Glomerular endothelial cell (primary cell): ENCODE measurements around the gene COX15. TPM values are rescaled to one million over a fixed set of nuclear protein-coding genes. Genes with fewer than 3 reads are reported as not detected.
"Not testable (repeated sequence)": the region's sequence is repeated elsewhere in the genome, so short reads cannot be mapped to it uniquely, and the experiment has no call there.

Source experiments
- DNase-seq: peaks from one replicate; pipeline ENCODE4 v3.0.0-alpha.2; 2011; ENCODE audit warnings: low read depth, low spot score; ENCODE audit errors: extremely low read depth
- total RNA-seq: library from RNA; depleted of rRNA; stranded (reverse); fragments of >200 nt; gene quantifications from 2 replicates; pipeline ENCODE4 v1.2.3, GENCODE V29; 2015

COX15 gene
- 20.3 and 32.6 TPM in 2 replicates for total RNA-seq

DNA sequence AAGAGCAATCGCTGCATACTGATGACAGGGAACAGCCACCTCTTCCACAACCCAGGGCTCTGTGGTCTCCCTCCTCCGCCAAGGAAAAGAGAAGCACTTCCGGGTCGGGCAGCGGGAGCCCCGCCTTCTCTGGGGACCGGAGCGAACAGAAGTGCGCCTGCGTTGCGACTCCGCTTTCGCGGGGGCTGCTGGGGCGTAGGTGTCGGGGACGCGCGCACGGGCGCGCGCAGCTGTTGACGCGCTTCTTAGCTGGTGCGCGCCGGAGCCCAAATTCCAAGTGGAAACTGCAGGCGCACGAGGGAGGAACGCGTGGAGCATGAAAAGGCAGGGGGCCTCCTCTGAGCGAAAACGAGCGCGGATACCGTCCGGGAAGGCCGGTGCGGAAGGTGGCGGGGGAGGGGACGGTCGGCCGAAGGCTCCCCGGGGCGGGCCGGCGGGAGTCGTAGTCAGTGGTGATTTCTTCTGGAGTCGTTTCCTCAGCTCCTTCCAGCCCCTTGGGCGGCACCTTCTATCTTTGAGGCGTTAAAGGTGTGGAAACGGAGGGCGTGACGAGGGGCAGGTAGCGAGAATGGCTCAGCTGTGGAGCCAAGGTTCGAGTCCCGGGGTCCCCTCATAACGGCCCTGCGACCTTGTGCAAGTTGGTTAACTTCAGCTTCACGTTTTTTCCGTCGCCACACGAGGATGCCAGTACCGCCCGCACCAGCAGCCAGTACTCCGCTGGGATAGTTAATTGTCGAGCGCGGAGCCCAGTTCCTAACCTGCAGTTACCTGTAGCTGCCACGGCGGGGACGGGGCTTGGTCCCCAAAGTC, at the start of gene COX15, which contains the start of gene CUTC:
TSS of gene COX15 (minus strand) at position 95 of the 810 bp plus-strand sequence. CDS start at position 17, 78 bp downstream.
TSS of gene CUTC (plus strand) at position 202 of the 810 bp plus-strand sequence. CDS start at position 317, 115 bp downstream.
- DNase-seq, result peak; percentile 78

DNA sequence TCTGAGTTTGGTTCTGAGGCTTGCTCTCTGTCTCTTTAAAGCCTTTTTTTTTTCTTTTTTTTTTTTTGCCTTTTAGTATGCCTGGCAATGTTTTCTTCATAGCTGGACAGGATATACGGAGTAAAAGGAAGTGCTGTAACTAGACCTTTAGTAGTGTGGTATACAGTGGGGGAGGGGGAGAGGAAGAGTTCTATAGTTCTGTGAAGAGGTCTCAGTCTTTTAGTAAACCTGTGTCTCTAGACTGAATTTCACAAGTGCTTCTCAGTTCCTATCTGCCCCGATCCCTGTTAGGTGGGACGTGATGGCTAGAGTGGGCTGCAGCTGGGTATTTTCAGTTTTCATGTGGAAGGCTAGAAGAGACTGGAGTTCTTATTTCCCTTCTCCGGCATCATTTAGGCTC, 47.4 kb upstream of the COX15 start:
- peak; percentile 90 for DNase-seq

DNA sequence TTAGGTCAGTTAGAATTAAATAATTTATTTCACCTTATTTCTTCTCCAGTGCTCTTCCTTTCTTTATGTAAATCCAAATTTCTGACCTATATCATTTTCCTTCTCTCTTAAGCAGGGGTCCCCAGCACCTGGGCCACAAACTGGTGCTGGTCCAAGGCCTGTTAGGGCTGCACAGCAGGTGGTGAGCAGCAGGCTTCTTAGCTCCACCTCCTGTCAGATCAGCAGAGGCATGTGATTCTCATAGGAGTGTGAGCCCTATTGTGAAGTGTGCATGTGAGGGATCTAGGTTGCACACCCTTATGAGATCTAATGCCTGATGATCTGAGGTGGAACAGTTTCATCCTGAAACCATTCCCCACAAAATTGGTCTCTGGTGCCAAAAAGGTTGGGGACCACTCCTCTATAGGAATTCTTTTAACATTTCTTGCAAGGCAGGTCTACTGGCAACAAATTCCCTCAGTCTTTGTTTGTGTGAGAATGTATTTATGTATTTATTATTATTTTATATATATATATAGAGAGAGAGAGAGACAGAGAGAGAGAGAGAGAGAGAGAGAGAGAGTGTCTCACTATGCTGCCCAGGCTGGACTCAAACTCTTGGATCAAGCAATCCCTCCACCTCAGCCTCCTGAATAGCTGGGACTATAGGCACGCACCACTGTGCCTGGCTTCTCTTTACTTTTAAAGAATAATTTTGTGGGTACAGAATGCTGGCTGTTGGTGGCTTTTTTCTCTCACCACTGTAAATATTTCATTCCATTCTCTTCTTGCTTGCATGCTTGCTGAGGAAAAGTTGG, 46.2 kb upstream of the COX15 start:
- no peak for DNase-seq

DNA sequence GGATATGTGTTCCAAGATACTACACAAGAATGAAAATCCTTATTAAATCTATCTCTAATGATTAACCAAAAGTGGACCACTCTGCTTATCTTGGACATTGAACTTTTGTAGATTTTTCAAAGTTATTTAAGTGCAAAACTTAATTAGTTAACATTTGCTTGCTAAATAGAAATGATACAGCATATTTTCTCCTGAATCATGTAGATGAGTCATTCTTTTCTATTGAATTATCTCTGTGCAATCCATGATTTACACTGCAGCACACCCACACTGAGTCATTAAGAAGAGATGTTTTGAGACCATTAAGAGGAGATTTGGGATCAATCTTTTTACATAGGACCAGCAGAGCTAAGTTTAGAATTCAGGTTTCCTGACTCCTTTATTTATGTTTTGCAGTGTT, 43.9 kb upstream of the COX15 start:
- DNase-seq, result no peak

DNA sequence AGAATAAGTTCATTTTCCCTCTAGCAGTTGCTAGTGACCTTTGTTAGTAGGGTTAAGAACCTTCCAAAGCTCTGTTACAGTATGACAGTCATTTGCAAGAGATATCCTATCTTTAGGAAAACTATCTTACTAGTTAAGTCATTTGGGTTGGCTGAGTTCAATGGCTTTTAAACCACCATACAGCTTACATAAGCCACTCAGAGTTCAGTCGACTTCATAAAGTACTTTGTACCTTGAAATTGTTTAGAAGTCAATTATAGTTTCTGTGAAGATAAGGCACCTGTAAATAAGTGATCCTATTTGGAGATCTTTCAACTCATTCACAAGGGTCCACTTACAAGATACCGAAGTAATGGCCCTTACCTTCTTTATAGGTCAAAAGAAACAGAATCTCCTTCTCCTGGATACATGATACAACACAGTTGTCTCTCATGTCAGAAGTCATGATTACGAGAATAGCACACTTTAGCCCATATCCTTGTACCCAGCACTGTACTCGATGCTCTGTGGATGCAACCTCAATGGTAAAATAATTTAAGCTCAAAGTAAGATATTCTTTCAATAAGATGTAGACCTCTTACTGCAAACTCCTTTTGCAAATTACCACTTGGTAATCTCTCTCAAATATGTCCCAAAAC, 38.6 kb upstream of the COX15 start:
- DNase-seq, result no peak

DNA sequence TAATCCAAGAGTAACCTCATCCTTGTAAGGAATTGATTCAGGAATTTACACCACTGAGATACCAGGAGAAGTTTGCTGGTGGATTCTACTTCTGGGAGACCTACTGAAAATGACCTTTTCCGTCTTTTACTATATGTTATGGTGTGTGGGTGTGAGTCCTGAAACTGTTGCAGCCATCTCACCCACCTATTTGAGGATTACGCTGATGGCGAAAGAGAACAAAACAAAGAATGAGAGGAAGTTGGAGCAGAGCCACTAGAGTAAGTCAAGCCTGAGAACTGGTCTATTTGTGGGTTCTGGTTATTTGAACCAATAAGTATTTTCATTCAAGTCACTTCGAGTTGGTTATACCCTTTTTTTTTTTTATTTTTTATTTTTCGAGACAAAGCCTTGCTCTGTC, 37.8 kb upstream of the COX15 start:
- no peak for DNase-seq

DNA sequence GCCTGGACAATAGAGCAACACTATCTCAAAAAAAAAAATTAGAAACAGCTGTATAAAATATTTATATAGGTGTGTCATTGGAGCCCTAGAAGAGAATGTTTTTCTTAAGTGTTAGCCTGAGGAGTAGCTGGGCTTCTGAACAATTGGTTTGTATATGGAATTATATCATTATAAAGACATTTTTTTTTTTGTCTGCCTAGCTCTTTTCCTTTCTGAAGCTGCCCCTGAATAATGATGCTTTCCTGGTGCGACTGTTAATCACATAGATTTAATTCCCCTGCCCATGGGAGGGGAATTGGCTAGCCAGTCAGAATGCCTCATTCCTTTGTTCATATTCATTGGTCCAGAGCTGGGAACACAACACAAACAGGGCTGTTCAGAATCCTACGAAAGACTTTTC, 36.6 kb upstream of the COX15 start:
- DNase-seq, result no peak

DNA sequence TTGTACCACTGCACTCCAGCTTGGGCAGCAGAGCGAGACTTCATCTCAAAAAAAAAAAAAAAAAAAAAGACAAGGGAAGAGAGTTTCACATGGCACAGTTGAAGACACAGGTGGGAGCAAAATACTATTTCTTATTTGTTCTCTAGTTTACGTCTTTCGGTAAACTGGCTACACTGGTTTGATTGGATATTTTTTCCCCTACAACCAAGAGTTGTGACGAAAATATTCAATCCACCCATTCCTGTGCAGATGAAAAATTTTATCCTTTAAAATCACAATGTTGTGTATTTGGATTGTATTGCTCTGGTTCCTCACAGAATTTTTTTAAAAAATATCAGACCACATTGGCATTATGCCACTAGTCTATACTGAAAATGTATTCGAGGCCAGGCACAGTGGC, 36.0 kb upstream of the COX15 start:
- no peak for DNase-seq

DNA sequence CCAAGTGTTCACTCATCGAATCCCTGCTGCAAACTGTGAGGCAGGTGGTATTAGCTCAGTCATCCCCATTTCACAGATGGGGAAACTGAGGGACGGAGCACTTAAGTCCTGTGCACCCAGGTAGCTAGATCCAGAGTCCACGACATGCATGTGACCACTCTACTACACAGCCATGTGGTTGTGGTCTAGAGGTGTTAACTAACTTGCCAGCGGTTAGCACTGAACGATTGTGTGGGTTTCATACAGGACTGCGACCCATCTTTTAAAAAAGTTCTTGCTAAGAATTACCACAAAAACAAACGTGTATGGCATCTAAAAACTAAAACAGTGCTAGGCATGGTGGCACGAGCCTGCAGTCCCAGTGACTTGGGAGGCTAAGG, 34.4 kb upstream of the COX15 start:
- DNase-seq, result no peak

DNA sequence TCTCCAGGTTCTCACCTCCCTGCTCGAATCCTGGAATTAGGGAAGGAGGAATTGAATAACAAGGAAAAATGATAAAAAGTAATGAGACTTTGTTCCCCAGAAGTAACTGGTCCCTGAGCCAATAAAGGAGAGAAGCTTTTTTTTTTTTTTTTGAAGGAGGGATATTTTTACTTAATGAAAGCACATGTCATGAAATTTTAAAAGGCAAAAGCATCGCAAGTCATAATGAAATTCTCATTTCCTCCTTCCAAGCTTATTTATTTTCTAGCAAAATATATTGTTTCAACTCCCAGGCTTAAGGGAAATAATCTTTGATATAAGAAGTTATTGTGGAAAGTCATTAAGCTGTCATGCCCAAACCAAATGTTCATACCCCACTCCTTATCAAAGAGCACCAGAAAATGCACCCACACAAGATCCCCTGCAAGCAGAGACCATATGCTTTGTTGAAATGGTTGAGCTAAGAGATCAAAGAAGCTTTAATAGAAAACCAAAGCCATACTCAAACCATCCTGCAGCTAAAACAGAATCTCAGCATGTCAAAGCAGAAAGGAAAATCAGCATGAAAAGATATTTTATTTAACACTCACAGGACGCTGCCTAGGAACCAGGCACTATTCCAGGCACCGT, 33.9 kb upstream of the COX15 start:
- no peak for DNase-seq

DNA sequence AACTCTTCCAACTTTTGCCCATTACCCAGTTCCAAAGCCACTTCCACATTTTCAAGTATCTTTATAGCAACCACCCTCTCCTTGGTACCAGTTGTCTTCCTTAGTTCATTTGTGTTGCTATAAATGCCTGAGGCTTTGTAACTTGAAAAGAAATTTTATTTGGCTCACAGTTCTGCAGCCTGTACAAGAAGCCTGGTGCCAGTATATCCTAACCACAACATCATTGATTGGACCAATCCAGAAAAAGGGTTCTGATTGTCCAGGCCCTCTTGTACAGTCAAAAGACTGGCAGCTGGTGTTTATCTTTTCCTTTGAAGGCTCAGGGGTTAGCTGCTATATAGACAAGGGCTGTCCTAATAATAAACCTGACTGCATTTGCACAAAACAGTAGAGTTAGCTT, 29.4 kb upstream of the COX15 start:
- no peak for DNase-seq

DNA sequence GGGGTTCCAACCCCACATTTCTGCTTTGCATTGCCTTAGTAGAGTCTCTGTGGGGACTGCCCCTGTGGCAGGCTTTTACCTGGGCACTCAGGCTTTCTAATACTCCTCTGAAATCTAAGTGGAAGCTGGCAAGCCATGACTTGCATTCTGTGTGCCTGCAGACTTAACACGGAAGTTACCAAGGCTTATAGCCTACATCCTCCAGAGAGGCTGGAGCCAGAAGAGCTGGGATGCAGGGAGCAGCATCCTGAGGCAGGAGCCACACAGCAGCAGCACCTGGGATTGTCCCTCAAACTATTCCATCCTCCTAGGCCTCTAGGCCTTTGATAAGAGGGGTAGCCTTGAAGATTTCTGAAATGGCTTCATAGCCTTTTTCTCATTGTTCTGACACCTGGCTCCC, 28.4 kb upstream of the COX15 start:
- DNase-seq, result no peak

DNA sequence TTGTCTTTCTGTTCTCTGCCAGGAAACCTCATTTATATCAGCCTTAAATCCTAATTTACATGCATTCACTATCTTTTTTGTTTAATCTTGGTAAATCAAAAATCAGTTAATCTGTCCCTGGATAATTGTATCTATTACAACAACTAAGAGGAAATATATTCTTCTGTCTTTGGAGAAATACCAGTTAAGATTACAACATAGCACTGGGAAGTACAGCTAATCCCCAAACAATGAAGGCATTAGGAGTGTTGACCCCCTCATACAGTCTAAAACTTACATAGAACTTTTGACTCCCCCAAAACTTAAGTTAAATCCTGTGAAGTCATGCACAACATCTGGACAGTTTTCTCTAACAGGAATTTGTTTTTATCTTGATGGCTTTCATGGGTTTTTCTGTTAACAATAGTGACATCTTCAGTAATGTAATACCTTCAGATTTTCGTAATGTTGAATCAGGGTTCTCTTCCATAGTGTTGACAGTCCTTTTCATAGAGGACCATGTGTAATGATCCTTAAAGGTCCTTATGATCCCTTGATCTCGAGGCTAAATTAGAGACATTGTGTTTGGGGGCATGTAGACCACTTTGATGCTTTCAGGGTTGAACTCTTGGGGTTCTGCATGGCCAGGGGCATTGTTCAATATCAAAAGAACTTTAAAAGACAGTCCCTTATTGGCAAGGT, 26.4 kb upstream of the COX15 start:
- no peak for DNase-seq

DNA sequence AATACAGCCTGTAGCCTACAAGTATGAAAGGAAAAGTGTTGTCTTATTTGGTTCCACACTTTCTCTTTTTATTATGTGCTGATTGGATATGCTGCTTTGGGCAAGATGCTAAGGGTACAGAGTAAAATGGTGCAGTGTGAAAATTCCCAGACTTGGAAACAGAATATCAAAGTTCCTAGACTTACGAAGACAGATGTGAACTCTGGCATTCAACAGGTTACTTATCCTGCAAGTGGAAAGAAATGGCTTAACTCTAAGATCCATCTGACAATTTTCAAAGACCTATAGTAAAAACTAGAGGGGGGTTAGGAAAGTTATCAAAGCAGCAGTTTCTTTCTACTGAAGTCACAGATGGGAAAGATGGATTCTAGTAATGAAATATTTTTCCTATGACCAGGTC, 24.2 kb upstream of the COX15 start:
- no peak for DNase-seq

DNA sequence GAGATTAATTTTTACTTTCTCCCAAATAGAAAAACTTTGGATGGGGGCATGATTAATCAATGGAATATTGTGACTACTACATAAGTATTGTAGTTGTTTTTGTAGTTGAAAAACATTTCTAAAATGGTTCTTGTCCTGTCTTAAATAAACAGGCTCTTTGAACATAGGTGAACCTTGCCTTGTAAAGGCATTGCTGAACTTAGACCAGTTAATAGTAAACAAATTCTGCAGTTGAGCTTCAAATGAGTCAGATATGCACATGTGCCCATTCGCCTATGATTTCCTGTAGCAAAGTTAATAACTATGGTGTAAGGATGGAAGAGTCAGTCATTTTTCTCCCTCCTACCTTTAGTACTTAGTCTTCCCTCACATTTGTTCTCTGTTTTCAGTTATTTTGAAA, 22.7 kb upstream of the COX15 start:
- DNase-seq, result no peak

DNA sequence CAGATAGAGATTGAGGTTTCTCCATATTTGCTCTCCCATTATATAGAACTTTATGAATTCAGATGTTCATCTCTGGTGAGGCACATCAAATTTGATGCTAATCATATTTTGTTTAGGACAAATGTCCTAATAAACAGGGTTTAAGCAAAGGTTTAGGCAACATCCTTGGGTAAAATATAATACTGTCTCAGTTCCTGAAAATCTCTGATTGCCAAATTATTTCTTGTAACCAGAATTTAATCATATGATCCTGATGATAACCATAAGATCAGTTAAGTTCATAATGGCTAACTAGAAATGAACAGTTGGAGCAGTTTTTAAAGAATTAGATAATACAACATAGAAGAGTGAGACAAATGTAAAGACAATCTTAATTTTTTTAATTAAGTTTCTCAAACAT, 18.7 kb upstream of the COX15 start:
- no peak for DNase-seq

DNA sequence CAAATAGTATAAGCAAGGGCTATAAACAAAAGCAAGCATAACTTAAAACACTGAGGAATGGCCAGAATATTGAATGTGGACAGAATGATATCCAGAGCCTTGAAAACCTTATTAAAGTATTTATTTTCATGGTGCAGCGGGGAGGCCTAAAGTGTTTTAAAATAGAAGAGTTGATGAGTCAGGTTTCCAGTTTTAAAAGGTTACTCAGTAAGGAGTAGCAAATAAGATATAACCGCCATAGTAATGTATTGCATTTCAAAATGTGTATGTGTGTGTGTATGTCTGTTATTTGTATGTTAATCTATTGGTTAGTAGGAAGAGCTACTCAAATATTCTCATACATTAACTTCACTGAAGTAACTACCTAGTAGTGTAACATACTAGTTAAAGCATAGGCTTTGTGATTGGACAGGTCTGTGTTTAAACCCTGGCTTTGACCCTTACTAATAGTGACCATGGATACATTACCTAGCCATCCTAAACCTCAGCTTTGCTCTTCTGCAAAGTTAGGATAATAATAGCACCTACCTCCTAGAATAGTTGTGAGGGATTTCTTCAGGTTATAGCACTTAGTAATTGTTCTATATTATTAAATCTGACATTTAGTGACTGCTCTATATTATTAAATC, 17.0 kb upstream of the COX15 start:
- no peak for DNase-seq

DNA sequence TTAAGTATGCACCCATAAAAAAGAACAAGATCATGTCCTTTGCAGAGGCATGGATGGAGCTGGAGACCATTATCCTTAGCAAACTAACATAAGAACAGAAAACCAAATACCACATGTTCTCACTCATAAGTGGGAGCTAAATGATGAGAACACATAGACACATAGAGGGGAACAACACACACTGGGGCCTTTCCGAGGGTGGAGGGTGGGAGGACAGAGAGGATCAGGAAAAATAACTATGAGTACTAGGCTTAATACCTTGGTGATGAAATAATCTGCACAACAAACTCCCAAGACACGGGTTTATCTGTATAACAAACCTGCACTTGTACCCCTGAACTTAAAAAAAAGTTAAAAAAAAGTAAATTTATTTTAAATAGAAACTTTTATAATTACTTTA, 14.2 kb upstream of the COX15 start:
- DNase-seq, result not testable (repeated sequence)

DNA sequence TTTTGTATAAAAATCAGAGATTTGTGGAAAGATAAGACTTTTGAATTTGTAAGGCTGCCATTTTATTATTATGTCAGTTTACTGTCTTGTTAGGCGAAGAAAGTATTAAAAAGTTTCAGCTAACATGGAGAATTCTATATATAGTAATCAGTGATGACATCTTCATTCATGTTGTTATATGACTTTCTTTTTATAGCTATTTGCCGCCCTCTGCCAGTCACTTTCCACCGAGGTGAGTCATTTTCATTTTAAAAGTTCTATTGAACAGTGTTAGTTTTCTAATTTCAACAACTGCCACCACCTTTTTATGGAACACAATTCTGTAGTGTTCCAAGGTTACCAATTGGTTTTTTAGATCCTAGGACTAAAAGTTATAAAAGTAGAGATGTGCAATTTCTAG, 11.9 kb upstream of the COX15 start:
- no peak for DNase-seq

DNA sequence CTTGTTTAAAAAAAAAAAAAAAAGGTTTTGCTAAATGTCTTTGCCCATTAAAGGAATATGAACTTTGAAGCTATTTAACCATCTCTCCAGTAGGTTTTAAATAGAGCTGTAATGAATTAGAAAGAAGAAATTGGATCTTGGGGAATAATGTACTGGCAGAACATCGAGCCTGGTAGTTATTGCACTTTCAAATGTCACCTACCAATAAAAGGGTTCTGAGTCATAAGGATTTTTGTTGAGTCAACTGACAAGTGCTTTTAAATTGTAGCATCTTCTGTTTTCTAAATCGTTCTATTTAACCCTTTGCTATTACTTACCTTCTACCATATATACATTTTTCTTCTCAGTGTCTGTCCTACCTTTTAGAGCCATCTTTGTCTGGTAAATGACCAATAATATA, 10.8 kb upstream of the COX15 start:
- no peak for DNase-seq
